GM19351 (cell line): ENCODE measurements around the gene SRPK2.
A peak's percentile ranks its signal among the peaks of the same experiment; 100 is the strongest.
"Not testable (repeated sequence)": the region's sequence is repeated elsewhere in the genome, so short reads cannot be mapped to it uniquely, and the experiment has no call there.

ENCODE experiments used
- ATAC-seq: cut with Tn5 transposase; IDR thresholded peaks from one replicate; pipeline ENCODE4 v1.9.1; 2021; ENCODE audit warnings: mild to moderate bottlenecking, moderate library complexity; ENCODE audit not compliant: unreplicated experiment

The SRPK2 gene

DNA sequence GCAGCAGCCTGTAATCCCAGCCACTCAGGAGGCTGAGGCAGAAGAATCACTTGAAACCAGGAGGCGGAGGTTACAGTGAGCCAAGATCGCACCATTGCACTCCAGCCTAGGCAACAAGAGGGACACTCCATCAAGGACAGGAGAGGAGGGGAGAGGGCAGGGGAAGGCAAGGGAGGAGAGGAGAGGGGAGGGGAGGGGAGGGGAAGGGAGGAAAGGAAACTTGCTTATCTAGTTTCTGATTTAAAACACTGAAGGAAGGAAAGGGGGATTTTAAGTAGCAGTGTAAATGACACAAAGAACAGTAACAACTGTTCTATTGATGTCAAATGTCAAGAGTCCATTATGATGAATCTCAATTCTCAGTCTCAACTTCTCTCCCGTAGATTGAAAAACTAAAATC lies 43.7 kb downstream of the SRPK2 start:
- ATAC-seq, result no peak

DNA sequence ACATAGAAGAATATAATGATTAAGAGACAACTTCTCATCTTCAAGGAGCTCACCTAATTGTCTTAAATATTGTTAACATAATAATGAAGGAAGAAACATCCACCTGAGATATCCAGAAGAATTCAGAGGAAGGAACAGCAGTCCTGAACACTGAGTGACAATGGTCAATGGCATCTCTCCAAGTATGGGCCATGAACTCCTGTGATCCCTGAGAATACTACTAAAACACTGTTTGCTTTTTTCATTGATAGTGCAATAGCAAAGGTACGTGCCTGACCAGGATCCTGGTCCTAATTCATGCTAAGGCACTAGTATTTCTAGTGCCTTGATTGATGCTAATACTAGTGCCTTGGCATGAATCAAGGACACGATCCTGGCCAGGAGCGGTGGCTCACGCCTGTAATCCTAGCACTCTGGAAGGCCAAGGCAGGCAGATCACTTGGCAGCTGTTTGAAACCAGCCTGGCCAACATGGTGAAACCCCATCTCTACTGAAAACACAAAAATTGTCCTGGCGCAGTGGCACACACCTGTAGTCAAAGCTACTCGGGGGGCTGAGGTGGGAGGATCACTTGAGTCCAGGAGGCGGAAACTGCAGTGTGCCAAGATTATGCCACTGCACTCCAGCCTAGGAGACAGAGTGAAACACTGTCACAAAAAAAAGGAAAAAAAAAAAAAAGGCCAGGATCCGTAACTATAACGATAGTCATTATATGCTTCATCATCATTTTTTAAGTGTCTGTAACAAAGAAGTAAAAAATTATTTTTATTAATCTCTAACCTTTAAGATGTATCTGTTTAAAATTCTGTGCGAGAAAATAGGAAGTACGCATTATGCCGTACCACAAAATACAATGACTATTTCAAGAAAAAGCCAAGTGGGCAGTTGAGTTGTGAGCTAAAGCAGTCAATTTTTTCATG lies 49.1 kb downstream of the SRPK2 start:
- ATAC-seq, result no peak

DNA sequence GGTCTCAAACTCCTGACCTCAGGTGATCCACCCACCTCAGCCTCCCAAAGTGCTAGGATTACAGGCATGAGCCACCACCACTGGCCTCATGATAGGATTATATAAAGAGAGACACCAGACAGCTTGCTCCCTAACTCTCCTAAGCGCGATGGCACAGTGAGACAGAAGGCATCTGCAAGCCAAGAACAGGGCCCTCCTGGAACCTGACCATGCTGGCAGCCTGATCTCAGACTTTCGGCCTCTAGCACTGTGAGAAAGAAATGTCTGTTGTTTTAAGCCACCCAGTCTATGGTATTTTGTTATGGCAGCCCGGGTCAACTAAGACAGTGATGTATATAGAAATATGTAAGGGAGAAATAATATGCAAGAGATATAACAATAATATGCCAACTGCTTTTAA lies 51.2 kb downstream of the SRPK2 start:
- no peak for ATAC-seq

DNA sequence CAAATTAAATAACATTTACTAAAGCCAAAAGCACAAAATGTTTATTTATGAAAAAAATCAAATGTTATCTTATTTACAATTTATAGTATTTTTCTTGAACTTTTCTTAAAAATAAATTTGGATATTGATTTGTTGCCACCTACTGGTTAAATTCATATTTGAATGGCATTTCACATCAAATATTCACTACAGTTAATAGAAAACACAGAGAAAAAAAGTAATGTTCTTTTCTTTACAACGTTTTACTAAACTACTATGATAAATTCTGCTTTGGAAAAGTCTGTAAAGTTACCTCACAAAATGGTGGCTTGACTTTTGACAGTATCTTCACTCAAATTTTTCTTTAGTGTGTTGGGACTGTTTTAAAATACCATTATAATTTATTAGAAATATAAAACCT lies 52.7 kb downstream of the SRPK2 start:
- no peak for ATAC-seq

DNA sequence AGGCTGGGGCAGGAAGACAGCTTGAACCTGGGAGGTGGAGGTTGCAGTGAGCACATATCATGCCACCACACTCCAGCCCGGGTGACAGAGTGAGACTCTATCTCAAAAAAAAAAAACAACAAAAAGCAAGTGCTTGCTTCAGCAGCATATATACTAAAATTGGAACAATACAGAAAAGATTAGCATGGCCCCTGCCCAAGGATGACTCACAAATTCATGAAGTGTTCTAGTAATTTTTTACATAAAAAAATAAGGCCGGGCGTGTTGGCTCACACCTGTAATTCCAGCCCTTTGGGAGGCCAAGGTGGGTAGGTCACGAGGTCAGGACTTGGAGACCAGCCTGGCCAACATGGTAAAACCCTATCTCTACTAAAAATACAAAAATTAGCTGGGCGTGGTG lies 56.1 kb downstream of the SRPK2 start:
- ATAC-seq, result not testable (repeated sequence)

DNA sequence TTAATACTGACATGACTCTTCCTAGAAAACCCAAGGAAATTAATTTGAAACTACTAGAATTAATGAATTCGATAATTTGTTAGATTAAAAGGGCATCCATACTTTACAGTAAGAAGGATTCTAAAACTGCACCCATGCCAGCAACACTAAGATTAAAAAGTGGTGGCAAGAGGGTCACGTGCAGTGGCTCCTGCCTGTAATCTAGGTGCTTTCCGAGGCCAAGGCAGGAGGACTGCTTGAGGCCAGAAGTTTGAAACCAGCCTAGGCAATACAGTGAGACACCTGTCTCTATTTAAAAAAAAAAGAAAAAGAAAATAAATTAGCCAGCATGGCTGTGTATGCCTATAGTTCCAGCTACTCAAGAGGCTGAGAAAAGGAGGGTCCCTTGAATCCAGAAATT lies 58.2 kb downstream of the SRPK2 start:
- ATAC-seq, result no peak

DNA sequence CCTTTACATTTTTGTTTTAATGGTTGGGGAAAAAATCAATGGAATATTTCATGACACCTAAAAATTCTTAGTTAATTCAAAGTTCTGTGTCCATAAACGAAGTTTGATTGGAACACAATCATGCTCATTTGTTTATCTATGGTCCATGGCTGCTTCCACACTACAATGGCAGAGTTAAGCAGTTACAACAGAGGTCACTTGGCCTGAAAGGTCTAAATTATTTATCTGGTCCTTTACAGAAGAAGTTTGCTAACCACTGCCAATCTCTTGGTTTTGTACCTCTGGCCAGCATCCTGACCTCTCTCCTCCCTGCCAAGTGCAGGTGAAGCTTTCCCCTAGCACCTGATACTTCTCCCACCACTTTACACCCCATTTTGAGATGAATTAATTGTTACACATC lies 61.5 kb downstream of the SRPK2 start:
- no peak for ATAC-seq

DNA sequence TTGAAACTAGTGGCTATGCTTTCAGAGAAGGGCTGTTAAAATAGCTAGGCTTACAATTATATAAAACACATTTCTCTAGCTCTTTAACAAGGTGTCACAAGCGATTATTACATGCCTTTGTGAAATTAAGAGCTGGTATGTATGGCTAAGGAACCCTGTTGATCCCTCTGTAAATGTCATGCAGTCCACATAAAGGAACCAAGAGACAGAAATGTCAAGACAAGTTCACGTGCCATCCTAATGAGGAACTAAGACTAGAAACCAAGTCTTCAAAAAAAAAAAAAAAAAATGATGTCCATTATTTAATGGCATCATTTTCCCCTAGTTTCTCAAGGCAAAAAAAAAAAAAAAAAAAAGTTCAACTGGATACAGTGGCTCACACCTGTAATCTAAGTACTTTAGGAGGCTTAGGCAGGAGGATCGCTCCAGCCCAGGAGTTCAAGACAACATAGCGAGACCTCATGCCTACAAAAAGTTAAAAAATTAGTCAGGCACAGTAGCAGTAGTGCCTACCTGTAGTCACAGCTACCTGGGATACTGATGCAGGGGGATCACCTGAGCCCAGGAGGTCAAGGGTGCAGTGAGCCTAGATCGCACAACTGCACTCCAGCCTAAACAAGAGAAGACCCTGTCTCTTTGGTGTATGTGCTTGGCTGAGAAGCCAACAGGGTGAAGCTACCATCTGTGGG lies 63.4 kb downstream of the SRPK2 start:
- peak; percentile 82 for ATAC-seq

DNA sequence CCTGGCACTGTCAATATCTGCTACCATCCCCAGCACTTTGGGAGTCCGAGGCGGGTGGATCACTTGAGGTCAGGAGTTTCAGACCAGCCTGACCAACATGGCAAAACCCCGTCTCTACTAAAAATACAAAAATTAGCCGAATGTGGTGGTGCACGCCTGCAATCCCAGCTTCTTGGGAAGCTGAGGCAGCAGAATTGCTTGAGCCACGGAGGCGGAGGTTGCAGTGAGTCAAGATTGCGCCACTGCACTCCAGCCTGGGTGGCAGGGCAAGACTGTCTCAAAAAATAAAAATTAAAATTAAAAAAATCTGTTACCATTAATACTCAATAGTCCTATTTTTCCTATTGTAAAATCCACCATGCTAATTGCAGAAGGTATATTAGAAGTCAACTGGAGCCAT lies 64.1 kb downstream of the SRPK2 start:
- ATAC-seq, result not testable (repeated sequence)

DNA sequence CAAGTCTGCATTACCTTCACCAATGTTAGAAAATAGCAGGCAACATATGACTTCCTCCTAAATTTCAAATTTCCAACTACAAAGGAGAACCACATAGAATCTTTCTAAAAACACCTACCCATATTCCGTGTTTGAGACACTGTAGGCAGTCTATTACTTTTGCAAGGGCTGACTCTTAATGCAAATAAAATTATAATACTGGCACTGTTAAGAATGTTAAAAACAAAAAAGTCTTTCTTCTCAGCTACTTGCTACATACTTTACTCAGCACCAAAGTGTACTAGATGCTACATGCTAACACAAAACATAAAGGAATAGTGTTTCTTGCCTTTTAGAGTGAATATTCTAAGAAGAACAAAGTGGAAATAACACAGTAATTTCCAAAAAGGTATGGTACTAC lies 65.4 kb downstream of the SRPK2 start:
- no peak for ATAC-seq

DNA sequence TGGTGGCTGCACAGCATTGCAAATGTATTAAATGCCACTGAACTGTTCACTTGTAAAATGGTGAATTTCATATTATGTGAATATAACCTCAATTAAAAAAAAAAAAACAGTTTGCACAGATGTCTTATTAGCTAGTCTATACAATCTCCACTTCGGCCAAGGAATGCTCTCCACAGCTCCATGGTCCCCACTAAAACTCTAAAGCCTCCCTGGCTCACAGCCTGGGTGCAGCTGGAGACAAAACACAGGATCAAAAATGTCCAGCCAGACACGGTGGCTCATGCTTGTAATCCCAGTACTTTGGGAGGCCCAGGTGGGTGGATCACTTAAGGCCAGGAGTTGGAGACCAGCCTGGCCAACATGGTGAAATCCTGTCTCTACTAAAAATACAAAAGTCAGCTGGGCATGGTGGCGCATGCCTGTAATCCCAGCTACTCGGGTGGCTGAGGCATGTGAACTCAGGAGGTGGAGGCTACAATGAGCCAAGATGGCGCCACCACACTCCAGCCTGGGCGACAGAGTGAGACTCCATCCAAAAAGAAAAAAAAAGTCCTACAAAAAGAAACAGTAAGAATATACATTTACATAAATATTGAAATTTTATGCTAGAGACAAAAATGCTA lies 66.0 kb downstream of the SRPK2 start:
- ATAC-seq, result no peak

DNA sequence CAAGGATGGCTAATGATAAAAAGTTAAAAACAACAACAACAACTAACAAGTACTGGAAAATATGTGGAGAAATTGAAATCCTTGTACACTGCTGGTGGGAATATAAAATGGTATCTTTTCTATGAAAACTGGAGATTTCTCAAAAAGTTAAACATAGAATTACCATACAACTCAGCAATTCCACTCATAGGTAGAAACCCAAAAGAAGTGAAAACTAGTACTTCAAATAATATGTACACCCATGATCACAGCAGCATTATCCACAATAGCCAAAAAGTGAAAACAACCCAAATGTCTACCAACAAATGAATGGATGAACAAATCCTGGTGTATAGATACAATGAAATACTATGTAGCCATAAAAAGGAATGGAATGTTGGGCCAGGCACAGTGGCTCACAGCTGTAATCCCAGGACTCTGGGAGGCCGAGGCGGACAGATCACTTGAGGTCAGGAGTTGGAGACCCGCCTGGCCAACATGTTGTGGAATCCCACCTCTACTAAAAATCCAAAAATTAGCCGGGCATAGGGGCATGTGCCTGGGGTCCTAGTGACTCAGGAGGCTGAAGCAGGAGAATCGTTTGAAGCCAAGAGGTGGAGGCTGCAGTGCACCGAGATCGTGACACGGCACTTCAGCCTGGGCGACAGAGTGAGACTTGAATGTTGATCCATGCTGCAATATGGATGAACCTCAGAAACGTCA lies 66.8 kb downstream of the SRPK2 start:
- ATAC-seq, result no peak

DNA sequence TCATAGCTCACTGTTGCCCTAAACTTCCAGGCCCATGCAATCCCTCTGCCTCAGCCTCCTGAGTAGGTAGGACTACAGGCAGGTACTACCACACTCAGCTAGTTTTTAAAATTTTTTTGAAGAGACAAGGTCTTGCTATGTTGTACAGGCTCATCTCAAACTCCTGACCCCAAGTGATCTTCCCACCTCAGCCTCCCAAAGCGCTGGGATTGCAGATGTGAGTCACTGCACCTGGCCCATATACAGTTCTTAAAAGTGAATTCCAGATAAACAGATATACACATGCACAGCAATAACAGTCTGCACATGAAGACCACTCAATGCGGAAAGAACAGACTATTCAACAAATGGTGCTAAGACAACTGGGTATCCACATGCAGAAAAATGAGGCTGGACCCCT lies 67.8 kb downstream of the SRPK2 start:
- ATAC-seq, result no peak

DNA sequence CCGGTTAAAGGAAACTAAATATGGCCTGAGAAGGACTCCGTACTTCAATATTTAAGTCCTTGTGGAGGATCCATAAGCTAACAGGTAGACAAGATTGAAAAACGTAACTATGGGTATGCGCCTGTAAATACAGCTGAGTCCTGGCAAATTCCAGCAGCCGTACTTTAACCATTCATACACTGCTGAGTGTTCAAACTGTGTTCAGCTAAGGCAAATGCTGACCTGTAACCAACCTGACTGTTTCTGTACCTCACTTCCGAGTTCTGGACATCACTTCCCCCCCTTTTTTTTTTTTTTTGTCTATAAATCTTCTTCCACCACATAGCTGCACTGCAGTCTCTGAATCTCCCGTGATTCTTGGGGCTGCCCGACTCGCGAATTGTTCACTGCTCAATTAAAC lies 69.1 kb downstream of the SRPK2 start:
- ATAC-seq, result no peak

DNA sequence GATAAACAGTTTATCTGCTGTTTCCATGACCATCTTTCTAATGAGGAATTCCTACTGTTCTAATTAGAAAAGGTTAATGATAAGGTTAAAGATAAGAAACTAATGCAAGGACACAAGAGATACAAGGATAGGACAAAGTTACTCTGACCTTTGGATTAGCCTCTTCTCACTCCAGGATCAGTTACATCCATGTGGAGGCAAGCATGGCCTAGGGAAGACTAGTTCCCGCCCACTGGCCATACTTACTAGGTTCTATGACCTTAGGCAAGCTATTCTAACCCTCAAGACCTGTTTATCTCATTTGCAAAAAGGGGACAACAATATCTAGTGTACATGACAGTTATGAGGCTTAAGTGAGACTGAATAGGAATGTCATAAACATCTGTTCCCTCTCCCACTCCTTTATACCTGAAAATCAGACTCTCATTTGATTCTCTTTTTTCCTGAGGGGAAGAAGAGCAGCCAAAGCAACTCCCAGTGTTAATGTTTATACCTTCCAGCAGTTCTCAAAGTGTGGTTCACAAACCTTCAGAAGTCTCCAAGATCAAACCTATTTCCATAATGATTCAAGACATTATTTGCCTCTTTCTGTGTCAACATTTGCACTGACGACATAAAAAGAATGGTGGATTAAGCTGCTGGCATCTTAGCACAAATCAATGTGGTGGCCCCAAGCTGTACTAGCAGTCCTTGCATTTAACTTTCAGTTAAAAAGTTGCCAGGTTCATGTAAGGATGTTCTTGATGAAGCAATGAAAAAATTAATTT lies 72.0 kb downstream of the SRPK2 start:
- no peak for ATAC-seq

DNA sequence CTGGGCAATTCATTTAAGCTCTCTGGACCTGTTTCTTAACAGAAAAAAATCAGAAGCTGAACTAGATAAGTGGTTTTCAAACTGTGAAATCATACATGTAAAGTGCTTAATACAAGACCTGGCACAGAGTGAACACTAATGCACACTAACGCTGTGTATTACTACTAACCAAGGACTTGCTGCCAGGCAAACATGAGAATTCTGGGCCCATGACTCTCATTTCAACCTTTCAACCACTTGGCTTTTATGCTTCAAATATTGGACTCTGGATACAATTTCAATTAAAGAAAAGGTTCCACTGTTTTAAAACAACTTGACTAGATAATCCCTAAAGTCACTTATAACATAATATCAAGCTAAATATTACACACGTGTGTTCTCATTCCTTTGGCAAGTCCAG lies 73.4 kb downstream of the SRPK2 start:
- no peak for ATAC-seq

DNA sequence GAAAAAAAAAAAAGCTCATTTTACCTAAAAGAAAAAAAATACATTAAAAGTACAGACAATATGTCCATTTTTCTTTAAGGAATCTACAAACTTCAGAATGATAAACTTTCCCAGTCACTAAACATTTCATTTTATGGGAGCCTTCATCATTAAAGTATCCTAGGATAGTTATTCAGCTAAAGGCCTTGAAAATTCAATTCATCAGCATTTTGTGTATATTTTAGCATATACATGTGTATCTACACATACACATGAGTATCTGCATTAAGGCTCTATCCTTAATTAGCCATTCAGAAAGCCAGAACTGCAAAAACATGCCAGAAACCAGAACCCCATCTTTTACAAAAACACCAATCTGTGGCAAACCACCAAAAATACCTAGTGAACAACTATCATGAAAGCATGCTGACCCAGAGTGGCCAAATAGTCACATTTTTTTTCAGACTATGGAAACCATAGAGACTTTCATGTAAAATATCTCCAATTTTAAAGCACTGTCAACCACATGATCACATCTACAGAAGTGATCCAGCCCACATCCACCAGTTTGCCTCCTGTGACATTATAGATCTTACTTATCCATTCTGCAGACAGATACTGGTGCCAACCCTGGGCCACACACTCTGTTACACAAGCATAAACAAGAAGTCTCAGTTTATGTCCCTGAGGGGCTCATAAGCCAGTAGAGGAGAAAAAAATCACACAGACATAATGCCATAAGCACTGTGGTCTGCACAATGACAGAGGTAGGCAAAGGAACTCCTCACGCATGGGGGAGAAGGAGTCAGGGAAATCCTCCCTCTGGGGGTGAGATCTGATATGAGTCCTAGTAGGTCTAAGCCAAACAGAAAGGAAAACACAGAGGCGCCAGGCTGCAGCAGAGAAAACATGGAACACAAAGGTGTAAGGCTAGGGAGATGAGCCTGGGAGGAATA lies 79.2 kb downstream of the SRPK2 start:
- peak; percentile 58 for ATAC-seq

DNA sequence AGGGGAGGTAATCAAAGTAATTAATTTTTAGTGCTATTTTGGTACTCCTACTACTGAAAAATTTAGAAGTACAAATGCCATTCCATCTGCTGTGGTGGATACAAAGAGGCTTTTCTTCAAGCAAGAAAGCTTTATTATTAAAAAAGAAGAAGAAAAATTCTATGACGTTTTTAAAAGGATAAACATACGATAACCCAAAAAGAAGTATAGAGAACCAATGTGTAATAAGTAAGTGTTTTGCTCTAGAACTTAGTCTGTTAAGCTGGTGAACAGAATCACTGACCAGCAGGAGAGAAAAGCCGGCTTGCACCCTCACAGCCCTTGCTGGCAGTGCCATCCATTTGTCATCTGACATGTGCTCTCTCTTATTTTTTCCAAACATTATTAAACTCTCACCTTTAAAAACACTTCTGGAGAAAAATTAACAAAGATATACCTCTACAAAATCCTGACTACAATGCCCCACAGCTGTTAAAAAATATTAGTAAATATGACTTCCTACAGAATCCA lies 81.5 kb downstream of the SRPK2 start:
- ATAC-seq, result no peak

DNA sequence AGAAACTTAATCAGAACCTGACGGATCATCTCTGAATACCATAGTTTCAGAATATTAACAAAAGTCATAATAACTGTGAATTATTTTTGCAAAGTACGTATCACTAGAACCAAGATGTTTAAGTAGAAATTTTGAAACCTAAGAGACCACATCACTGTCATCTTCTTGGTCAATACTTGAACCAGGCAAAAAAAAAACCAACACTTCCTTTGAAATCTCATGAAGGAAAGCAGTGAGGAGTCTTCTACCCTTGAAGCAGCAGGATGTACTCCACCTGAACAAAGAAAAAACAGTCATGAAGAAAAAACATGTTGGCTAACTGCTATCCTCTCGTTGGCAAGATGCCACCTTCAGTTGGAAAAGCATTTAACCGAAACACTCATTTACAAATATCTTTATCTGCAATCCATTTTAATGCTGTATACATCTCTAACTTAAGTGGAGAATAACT lies 82.4 kb downstream of the SRPK2 start:
- no peak for ATAC-seq
